B cell (primary cell): ENCODE results near the gene MIPEP. TPM values are rescaled to one million over a fixed set of nuclear protein-coding genes. Genes with fewer than 3 reads are reported as not detected.

ENCODE experiments used
- ATAC-seq: fragments of 200-7000 bp; cut with Tn5 transposase; one replicate; pipeline ENCODE4 v1.10.0; 2021; ENCODE audit warnings: low read depth, mild to moderate bottlenecking, moderate number of reproducible peaks, moderate library complexity
- CTCF ChIA-PET: fragments of 350-600 bp; sonication (Branson Sonifier 250); formaldehyde crosslinking; loops from one replicate; lab custom pipeline; 2021; ENCODE audit warnings: antibody characterized with exemption, inconsistent platforms; lab: Charles Lee
- POLR2A ChIA-PET: fragments of 350-600 bp; sonication (Branson Sonifier 250); formaldehyde crosslinking; loops from one replicate; lab custom pipeline; 2021; ENCODE audit warnings: antibody characterized with exemption; lab: Charles Lee
- DNase-seq: peaks from one replicate; pipeline ENCODE4 v3.0.0; 2013
- H2AFZ ChIP-seq: 2 replicates; pipeline ENCODE4 v1.6.1; 2012; ENCODE audit warnings: mild to moderate bottlenecking, low read depth, low read length; ENCODE audit not compliant: insufficient read depth, poor library complexity, severe bottlenecking
- H3K27ac ChIP-seq, 2 donors: 1 replicate in 1 of 2; 2 replicates in 1 of 2; pipeline ENCODE4 v1.5.1; 2012 to 2013; ENCODE audit warnings: low read length in 2 of 2, mild to moderate bottlenecking in 2 of 2, moderate library complexity in 1 of 2
- H3K27me3 ChIP-seq, 4 experiments: fragments of 200-600 bp in 1 of 4; sonication (generic) in 1 of 4; replicated peaks in 1 of 4; 1 replicate in 2 of 4; 2 replicates in 2 of 4; pipeline versions ENCODE4 v1.6.1 to v1.7.0; 2013 to 2016; ENCODE audit warnings: low read length in 3 of 4, mild to moderate bottlenecking in 2 of 4, mixed read lengths in 1 of 4, moderate library complexity in 1 of 4; ENCODE audit not compliant: insufficient read depth in 4 of 4, control insufficient read depth in 3 of 4; ENCODE audit errors: control extremely low read depth in 1 of 4
- H3K36me3 ChIP-seq, 2 experiments: replicated peaks in 1 of 2; 1 replicate in 1 of 2; 2 replicates in 1 of 2; pipeline versions ENCODE4 v1.6.1 to v1.7.1; 2013; ENCODE audit warnings: low read length in 1 of 2; ENCODE audit not compliant: insufficient read depth in 2 of 2, control insufficient read depth in 1 of 2; ENCODE audit errors: control extremely low read depth in 1 of 2, extremely low read depth in 1 of 2
- H3K4me1 ChIP-seq, 2 donors: fragments of 200-600 bp in 1 of 2; sonication (generic) in 1 of 2; 1 replicate in 1 of 2; 2 replicates in 1 of 2; pipeline versions ENCODE4 v1.5.1 to v1.6.1; 2013 to 2017; ENCODE audit warnings: low read length in 2 of 2; ENCODE audit not compliant: control insufficient read depth in 2 of 2, insufficient read depth in 2 of 2
- H3K4me2 ChIP-seq: replicated peaks from 2 replicates; pipeline ENCODE3; 2012; ENCODE audit warnings: mild to moderate bottlenecking, low read depth, low read length; ENCODE audit not compliant: poor library complexity, severe bottlenecking
- H3K4me3 ChIP-seq, 5 experiments: fragments of 200-600 bp in 1 of 5; sonication (generic) in 1 of 5; 1 replicate in 3 of 5; 2 replicates in 2 of 5; pipeline versions ENCODE4 v1.5.1 to v1.7.0; 2011 to 2016; ENCODE audit warnings: low read length in 4 of 5, mild to moderate bottlenecking in 4 of 5, low read depth in 2 of 5, control low read depth in 1 of 5, moderate library complexity in 1 of 5; ENCODE audit not compliant: insufficient read depth in 1 of 5; ENCODE audit errors: control extremely low read depth in 1 of 5, extremely low read depth in 1 of 5
- H3K79me2 ChIP-seq: fragments of 200-600 bp; sonication (generic); one replicate; pipeline ENCODE4 v1.6.0; 2016; ENCODE audit warnings: low read length; ENCODE audit not compliant: control insufficient read depth, insufficient read depth
- H3K9ac ChIP-seq: fragments of 200-600 bp; sonication (generic); 2 replicates; pipeline ENCODE4 v1.6.1; 2017; ENCODE audit warnings: mild to moderate bottlenecking, low read length, moderate library complexity
- H3K9me3 ChIP-seq, 3 donors: one replicate each; pipeline versions ENCODE4 v1.6.1 to v1.7.1; 2013; ENCODE audit warnings: low read length in 2 of 3; ENCODE audit not compliant: control insufficient read depth in 2 of 3, insufficient read depth in 1 of 3; ENCODE audit errors: control extremely low read depth in 1 of 3
- H4K20me1 ChIP-seq: 2 replicates; pipeline ENCODE4 v1.6.0; 2012; ENCODE audit warnings: mild to moderate bottlenecking, low read length; ENCODE audit not compliant: insufficient read depth, control insufficient read depth, poor library complexity, severe bottlenecking
- H3K27ac Mint-ChIP-seq: one replicate; pipeline ENCODE4 v1.8.0; 2021; ENCODE audit warnings: mixed read lengths
- H3K27me3 Mint-ChIP-seq: one replicate; pipeline ENCODE4 v1.8.0; 2021; ENCODE audit warnings: mixed read lengths
- H3K4me1 Mint-ChIP-seq: one replicate; pipeline ENCODE4 v1.8.0; 2021; ENCODE audit warnings: mixed read lengths
- H3K4me3 Mint-ChIP-seq: one replicate; pipeline ENCODE4 v1.8.0; 2021; ENCODE audit warnings: mixed read lengths
- H3K9me3 Mint-ChIP-seq: one replicate; pipeline ENCODE4 v1.8.0; 2022; ENCODE audit warnings: mixed read lengths; ENCODE audit not compliant: insufficient read depth
- EZH2 ChIP-seq: IDR thresholded peaks from 2 replicates; pipeline ENCODE4 v1.6.1; 2012; ENCODE audit warnings: borderline replicate concordance, low read depth, mild to moderate bottlenecking, moderate library complexity, low read length; ENCODE audit not compliant: insufficient read depth, poor library complexity, severe bottlenecking
- WGBS: methylation state at CpG from one replicate; pipeline ENCODE4 v1.1.5; 2013; ENCODE audit warnings: missing lambda C conversion rate; ENCODE audit not compliant: insufficient coverage; 5-methylcytosine and 5-hydroxymethylcytosine counted together
- intact Hi-C: fragments of 100-400 bp; cut with micrococcal nuclease; formaldehyde crosslinking; loops from one replicate; pipeline ENCODE4 v1.10.0; 2022
- polyA plus RNA-seq: library from polyadenylated mRNA; depleted of rRNA; stranded (reverse); fragments of >200 nt; gene quantifications from 2 replicates; pipeline ENCODE4 v1.2.3, GENCODE V29; 2012
- total RNA-seq, 2 donors: library from RNA; stranded (reverse); fragments of 120-200 nt in 1 of 2; gene quantifications; 1 replicate in 1 of 2; 2 replicates in 1 of 2; pipeline versions ENCODE4 v1.2.3 to v1.2.4, GENCODE V29; 2013 to 2022
- TF ChIP-seq, protein P1 (sequence below): fragments of 200-600 bp; IDR thresholded peaks from one replicate; pipeline ENCODE4 v1.8.0; 2022; ENCODE audit warnings: antibody characterized with exemption, mild to moderate bottlenecking

Gene MIPEP
- total and polyA plus RNA-seq, 2 donors (not counting 1 experiment from before 2014, with no cell fraction given): 6.2 to 16.9 TPM

DNA sequence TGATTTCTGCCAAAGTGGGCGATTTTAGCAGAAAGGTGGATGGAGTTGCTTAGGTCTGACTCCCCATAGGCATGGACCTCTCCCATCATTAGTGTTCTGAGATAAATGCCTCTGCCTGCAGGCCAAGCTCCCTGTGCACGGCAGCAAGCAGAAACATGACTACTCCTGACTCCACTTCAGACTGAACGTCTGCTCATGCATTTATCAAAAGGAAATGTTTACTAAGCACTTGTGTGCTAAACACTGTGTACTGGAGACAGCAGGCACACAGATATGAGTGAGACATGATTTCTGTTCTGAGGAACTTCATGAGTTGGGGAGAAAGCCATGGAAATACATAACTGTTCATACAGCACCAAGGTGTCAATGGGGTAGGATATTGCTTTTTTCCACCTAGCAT is 149.6 kb downstream of the MIPEP start:
- no peaks in the 10 kb centered on the region for H3K9me3 Mint-ChIP-seq
- Histone ChIP-seq H3K9me3 (no peaks in the 10 kb centered on the region), H3K9ac (no peak overlapping the region), H3K27ac (no peak overlapping the region), H4K20me1 (no peaks in the 10 kb centered on the region), H3K4me1 (no peaks in the 10 kb centered on the region), H3K27me3 (no peaks in the 10 kb centered on the region), H3K36me3 (no peaks in the 10 kb centered on the region), H3K4me2 (no peak overlapping the region), H2AFZ (no peak overlapping the region), H3K79me2 (no peaks in the 10 kb centered on the region), H3K4me3 (no peak overlapping the region)
- no peak overlapping the region for H3K27ac Mint-ChIP-seq
- intact Hi-C loops: no loop called here
- H3K4me1 Mint-ChIP-seq: no peaks in the 10 kb centered on the region
- ChIA-PET CTCF (interaction anchor here (0.6 to 0.9 kb wide), 3 partner anchors 17 to 71 kb away, joined by 3 read pairs; no protein-coding TSS in a partner anchor), POLR2A (no interaction called here)
- 100% methylated on average over 2 of the region's 3 CpGs for WGBS
- no peaks in the 10 kb centered on the region for H3K27me3 Mint-ChIP-seq
- ATAC-seq (no peak), DNase-seq (no peak)
- TF ChIP-seq EZH2: no peak
- TF ChIP-seq, protein P1, sequence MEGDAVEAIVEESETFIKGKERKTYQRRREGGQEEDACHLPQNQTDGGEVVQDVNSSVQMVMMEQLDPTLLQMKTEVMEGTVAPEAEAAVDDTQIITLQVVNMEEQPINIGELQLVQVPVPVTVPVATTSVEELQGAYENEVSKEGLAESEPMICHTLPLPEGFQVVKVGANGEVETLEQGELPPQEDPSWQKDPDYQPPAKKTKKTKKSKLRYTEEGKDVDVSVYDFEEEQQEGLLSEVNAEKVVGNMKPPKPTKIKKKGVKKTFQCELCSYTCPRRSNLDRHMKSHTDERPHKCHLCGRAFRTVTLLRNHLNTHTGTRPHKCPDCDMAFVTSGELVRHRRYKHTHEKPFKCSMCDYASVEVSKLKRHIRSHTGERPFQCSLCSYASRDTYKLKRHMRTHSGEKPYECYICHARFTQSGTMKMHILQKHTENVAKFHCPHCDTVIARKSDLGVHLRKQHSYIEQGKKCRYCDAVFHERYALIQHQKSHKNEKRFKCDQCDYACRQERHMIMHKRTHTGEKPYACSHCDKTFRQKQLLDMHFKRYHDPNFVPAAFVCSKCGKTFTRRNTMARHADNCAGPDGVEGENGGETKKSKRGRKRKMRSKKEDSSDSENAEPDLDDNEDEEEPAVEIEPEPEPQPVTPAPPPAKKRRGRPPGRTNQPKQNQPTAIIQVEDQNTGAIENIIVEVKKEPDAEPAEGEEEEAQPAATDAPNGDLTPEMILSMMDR: no peak
- no peak overlapping the region for H3K4me3 Mint-ChIP-seq

DNA sequence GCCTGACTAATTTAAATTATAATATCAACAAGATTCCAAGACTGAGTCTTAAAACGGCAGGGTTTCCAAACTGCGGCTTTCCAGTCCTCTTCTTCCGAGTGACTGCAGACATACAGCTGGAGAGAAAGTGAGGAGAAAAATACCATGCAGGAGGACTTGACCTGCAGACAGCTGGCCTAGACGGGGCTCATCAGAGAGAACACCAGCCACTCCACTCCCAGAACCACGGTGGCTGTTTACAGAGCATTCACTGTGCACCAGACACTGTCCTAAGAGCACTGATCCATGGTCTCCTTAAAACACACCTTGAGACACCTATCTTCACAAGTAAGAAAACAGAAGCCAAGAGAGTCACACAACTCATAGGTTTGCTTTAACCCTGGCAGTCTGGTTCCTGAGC is 152.7 kb downstream of the MIPEP start:
- TF ChIP-seq EZH2: no peak
- TF ChIP-seq, protein P1: no peak
- CTCF ChIA-PET: no interaction called here
- no peak overlapping the region for H3K4me3 Mint-ChIP-seq
- no peaks in the 10 kb centered on the region for H3K27me3 Mint-ChIP-seq
- H3K4me2 ChIP-seq: no peak overlapping the region
- intact Hi-C loops: no loop called here
- no peaks in the 10 kb centered on the region for H3K9me3 Mint-ChIP-seq
- H3K27me3 ChIP-seq: no peaks in the 10 kb centered on the region
- no peaks in the 10 kb centered on the region for H3K36me3 ChIP-seq
- no peak overlapping the region for H3K4me3 ChIP-seq
- H3K79me2 ChIP-seq: no peaks in the 10 kb centered on the region
- H3K4me1 Mint-ChIP-seq: no peaks in the 10 kb centered on the region
- no peaks in the 10 kb centered on the region for H3K4me1 ChIP-seq
- H3K9ac ChIP-seq: no peak overlapping the region
- ATAC-seq: no peak
- 94% methylated on average over 3 of the region's 5 CpGs for WGBS
- no peaks in the 10 kb centered on the region for H4K20me1 ChIP-seq
- POLR2A ChIA-PET: no interaction called here
- no peak for DNase-seq
- no peak overlapping the region for H3K27ac Mint-ChIP-seq
- no peak overlapping the region for H2AFZ ChIP-seq
- H3K27ac ChIP-seq: no peak overlapping the region
- no peaks in the 10 kb centered on the region for H3K9me3 ChIP-seq
